AML-193 (cell line): ENCODE results near the gene GIPC3.

Source experiments
- DNase-seq, 2 experiments: peaks; one replicate each; lab custom pipeline; 2025; lab: John Stamatoyannopoulos, UW

GIPC3 gene, protein sequence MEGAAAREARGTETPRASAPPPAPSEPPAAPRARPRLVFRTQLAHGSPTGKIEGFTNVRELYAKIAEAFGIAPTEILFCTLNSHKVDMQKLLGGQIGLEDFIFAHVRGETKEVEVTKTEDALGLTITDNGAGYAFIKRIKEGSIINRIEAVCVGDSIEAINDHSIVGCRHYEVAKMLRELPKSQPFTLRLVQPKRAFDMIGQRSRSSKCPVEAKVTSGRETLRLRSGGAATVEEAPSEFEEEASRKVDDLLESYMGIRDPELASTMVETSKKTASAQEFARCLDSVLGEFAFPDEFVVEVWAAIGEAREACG

DNA sequence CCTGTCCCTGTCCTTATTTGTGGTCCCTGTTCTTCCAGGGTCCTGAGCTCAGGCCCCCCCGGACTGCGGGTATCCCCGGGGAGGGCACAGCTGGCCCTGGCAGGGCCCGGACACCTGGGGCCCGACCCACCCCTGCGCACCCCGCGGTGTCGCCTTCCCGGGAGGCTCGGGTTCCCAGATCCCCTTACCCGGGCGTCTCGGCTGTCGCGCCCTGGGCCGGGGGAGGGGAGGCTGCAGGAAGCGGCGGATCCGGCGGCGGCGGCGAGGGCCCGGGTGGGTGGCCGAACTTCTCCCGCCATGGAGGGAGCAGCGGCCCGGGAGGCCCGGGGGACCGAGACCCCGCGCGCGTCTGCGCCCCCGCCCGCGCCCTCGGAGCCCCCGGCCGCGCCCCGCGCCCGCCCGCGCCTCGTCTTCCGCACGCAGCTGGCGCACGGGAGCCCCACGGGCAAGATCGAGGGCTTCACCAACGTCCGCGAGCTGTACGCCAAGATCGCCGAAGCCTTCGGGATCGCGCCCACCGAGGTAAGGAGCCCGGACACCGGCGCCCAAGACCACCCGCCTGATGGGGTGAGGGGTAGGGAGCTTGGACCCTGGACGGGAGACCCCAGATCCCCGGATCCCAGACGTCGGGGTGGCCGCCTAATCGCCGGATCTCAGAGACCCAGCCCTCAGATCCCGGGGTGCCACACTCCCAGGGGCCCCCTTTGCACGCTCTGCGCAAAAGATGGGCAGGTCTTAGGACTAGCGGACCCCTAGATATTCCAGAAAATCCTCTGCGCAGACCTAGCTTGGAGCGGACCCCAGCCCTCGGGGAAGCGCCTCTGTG, at the start of gene GIPC3:
Gene GIPC3 (plus strand): TSS at position 178 of the 826 bp plus-strand sequence. CDS start 120 bp downstream, at position 298.
- no peak for DNase-seq

DNA sequence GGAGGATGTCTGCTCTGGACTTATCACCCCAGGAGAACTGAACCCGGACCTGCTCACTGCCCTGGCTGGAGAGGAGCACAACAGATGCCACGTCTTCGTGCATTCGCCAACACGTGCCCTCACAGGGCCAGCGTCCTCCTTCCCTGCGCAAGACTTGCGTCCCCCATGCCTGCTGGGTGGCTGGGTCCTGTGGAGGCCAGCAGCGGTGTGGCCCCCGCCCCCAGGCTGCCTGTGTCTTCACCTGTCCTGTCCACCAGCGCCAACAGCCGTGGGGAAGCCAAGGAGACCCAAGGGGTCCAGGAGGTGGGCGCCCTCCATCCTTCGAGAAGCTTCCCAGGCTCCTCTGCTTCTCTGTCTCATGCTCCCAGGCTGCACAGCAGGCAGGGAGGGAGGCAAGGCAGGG, 49.7 kb upstream of the GIPC3 start:
- DNase-seq = no peak

GRCh38 chr19:3535981-3536380, 49.3 kb upstream of the GIPC3 start:
- no peak for DNase-seq

DNA sequence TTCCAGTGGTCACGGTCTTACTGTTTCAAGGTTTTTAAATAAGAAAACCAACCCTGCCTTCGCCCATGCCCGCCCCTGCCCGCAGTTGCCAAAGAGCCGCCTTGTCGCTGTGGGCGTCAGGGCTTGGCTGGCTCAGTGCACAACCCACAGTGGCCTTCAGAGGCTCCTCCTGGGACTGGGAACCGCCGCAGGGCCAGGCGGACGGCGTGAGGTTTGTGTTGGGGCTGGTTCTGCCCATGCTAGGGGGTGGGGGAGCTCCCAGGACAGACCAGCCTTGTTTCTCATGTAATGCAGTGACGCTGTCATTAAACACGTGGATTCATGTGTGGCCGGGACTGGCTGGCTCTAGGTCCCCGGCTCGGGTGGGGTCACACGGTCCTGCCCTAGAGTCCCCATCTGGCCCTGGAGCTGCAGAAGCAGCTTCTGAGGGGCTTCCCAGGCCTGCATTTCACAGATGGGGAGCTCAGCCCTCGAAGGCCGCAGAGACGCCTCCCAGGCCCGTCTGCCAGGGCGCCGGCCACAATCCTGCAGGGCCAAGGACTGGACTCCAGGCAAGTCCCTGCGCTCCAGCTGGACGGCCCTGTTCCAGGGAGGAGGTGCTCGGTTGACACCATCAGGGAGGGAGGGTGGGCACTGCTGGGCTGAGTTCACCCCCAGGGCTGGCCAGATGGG, 48.7 kb upstream of the GIPC3 start:
- DNase-seq = no peak

DNA sequence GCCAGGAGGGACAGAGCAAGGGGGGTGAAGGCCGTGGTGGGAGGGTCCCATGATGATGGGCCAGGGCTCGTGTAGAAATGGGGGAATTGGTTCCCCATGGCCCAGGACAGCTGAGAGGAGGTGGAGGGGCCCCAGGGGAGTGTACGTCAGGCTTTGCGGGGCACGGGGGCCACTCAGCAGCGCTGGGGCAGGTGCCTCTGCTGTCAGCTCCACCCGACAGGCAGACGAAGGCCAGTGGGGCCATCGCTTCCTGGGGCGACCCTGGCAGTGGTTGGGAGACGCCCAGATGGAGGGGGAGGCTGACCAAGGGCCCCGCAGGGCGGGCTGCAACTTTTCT, 48.2 kb upstream of the GIPC3 start:
- no peak for DNase-seq

- DNase-seq = no peak
Measured at GRCh38 chr19:3537438-3538240, 47.6 kb upstream of the GIPC3 start.

- DNase-seq = no peak
Measured at GRCh38 chr19:3538258-3538929, 46.9 kb upstream of the GIPC3 start.

DNA sequence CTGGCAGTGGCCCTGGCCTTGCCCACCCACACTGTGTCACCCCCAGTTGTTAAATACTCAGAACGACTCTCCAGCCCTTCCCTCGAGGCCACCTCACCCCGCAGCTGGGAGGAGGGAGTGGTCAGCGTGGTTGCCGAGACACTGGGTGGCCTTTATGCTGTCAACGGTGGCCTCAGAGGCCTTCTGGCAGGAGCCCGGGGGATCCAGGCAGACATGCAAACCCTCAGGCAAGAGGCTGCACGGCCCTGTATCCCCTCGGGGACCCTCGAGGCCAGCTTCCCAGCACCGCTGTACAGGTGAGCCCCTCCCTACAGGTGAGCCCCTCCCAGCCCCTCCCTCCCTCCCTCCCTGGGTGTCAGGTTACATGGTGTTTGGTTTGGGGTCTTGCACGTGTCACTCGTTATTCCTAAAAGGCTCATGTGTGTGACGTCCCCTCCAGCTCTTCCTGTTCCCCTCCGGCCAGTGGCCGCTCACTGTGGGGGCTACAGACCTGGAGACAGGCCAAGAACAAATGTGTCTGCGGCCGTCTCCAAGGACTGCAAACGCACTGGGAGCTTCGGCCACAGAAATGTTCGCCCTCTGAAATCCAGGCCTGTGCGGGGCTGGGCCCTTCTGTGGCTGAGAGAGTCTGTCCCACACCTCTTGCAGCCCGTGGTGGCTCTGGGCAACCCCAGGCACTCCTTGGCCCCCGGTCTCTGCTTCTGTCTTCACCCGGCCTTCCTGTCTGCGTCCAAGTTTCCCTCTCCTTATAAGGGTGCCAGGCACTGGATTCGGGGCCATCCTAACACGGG, 46.1 kb upstream of the GIPC3 start, which contains the start of gene TEKTIP1:
Gene TEKTIP1 (plus strand): TSS at position 210 of the 791 bp plus-strand sequence. CDS start 4 bp downstream, at position 214.
- DNase-seq = no peak

DNA sequence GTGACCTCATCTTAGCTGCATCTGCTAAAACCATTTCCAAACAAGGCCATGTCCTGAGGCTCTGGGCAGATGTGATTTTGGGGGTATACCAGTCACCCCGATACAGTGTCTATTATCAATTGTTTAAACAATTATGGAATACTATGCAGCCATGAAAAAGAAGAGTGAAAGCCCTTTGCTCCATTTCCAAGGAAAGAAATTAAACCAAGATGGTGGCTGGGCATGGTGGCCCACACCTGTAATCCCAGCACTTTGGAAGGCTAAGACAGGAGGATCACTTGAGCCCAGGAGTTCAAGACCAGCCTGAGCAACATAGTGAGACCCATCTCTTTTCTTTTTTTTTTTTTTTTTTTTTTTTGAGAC, 45.5 kb upstream of the GIPC3 start:
- no peak for DNase-seq

DNA sequence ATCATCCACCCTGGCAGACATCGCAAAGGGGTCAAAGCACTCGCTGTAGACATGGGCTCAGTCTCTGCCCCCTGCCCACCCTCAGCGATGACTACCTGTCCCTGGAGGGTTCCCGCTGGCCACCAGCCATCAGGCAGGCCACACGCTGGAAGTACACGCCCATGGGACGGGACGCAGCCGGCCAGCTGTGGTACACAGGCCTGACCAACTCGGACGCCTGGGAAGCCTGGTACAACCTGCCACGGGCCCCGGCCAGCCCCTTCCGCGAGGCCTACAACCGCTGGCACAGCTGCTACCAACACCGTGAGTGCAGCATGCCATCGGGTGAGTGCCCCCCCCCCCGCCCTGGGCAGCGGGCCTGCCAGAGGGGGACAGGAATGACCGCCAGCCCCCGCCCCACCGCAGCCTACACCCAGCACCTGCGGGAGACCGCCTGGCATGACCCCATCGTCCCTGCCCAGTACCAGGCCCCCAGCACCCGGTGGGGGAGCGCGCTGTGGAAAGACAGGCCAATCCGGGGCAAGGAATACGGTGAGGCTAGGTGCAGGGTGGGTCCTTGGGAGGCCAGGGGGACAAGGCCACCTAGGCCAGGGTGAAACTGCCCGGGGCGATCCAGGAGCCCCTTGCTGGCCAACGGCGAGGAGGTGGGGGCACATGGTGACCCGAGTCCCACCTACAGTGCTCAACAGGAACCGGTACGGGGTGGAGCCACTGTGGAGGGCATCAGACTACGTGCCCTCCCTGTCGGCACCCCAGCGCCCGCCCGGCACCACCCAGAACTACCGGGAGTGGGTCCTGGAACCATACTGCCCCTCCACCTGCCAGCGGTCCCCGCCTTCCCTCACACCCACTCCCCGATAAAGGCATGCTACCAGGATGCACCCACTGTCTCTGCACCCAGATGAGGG, 41.9 kb upstream of the GIPC3 start:
- no peak for DNase-seq

- no peak for DNase-seq
Measured at GRCh38 chr19:3544058-3544376, 41.3 kb upstream of the GIPC3 start.

- DNase-seq = peak; percentile 10 to 37
Measured at GRCh38 chr19:3544742-3545668, 40.3 kb upstream of the GIPC3 start.

DNA sequence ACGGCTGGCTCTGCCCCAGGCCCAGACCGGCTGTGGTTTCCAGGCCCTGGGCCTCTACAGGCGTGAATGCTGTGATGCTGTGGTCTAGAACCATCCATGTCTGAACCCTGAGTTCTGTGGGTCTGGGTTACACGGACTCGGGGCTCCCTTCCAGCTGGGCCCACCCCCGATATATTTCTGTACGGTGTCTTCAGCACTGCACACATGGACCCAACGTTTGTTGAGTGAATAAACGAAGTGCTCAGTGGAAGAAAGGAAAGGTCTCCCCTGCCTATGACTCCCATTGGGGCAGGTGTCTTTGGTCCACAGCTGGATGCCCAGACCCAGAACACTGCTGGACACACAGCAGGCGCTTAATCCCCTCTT, 39.6 kb upstream of the GIPC3 start:
- no peak for DNase-seq

DNA sequence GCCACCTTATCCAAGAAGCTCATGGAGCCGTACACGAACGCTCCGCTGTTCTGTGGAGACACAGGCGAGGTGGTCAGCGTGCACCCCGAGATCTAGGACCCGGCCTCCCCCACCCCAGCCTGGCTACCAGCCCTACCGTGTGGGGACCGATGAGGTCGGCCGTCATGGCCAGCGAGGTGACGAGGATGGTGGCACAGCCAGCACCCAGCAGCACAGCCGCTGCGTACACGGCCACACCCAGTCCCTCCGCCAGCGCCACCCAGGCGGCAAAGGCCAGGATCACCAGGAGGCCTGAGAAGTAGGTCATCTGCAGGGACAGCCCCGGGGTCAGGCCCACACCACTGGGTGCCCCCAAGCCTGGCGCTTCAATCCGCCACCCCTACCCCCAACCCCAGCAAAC, 39.2 kb upstream of the GIPC3 start:
- no peak for DNase-seq

DNA sequence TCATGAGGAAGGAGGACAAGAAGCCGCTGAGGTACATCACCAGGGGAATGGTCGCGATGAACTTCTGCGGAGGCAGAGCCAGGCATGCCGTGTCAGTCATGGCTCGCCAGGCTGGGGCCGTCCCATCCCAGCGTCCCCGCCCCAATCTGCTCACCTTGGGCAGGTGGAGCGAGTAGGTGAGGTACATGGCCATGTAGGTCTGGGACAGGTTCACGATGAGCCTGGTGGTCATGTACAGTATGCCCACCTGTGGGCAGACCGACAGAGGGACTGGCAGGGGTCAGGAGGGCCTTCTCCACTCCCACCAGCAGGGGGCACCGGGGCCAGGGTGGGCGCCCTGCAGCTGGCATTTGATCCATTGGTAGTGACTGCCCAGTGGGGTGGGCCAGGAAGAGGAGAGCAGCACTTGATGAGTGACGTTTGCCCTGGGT, 38.0 kb upstream of the GIPC3 start:
- DNase-seq = no peak

- DNase-seq = no peak
Measured at GRCh38 chr19:3547767-3548282, 37.5 kb upstream of the GIPC3 start.

DNA sequence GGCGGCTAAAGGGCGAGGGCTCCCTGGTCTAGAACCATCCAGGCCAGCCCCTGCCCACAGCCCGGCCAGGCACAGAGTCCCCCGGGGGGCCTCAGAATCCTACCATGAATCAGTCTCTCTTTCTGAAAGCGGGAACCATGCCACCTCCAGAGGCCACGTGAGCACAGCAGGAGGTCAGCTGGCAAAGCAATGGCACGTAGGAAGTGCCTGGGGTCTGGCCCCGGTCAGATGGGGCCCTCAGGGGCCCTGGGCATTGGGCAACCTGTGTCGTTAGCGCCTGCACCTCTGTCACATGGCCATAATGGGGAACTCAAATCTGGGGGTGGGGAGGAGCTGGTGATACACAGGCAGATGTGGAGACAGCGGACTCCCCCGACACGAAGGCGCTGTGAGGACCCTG, 36.7 kb upstream of the GIPC3 start:
- DNase-seq = no peak

DNA sequence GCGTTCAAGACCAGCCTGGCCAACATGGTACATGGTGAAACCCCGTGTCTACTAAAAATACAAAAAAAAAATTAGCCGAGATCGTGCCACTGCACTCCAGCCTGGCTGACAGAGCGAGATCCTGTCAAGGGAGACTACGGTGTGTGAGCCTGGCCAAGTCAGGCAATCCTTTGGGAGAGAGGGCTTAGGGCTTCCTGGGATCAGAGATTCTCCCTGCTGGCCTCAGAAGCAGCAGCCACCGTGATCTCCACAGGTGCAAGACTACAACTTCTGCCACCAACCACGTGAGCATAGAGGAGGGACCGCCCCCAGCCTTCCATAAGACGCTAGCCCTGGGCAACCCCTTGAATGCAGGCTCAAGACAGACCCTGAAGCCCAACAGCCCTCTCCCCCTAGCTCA, 35.5 kb upstream of the GIPC3 start:
- no peak for DNase-seq
